SK-MEL-5 (cell line): ENCODE data around the gene RBM44. TPM values are rescaled to one million over a fixed set of nuclear protein-coding genes. Genes with fewer than 3 reads are reported as not detected.

Source experiments
- DNase-seq: peaks from one replicate; pipeline ENCODE4 v3.0.0-alpha.2; 2016; ENCODE audit warnings: low read depth, low spot score
- in situ Hi-C: cut with HindIII; loops from 2 replicates; pipeline ENCODE4 v1.10.0; 2016; ENCODE audit warnings: low sequenced_read_pairs, high pct_unique_total_duplicates, low pct_unique_long_range_greater_than_20kb
- small RNA-seq, 2 experiments: library from RNA; depleted of rRNA; stranded (forward); fragments of <200 nt; gene quantifications; one replicate each; pipeline ENCODE3, GENCODE V24; 2014
- total RNA-seq: library from RNA; depleted of rRNA; stranded (reverse); fragments of >200 nt; shearing (Covaris generic); gene quantifications from 2 replicates; pipeline ENCODE4 v1.2.3, GENCODE V29; 2014; rRNA removed

The RBM44 gene
- total RNA-seq, 1 experiment from 2014 or later, result 0.29 TPM

DNA sequence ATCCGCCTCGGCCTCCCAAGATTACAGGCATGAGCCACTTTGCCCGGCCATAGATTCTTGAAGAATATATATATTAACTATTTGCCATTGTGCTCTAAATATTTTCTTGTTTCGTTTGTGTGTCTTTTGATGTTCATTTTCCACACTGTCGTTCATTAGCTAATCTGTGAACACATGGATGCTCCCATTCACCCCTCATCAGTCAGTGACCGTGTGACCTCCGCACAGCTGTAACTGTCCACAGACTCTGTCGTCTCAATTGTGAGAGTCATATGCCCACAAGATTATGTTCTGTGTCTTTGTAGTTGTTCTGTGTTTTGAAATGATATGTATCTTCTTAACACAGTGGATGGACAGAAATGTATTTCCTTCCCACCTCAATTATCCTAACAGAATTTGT is 90.4 kb downstream of the RBM44 start:
- in situ Hi-C loops, result no loop called here
- DNase-seq, result no peak

GRCh38 chr2:237889811-237890210 is 91.2 kb downstream of the RBM44 start:
- in situ Hi-C loops, result no loop called here
- DNase-seq, result no peak

Small RNAs within 50 kb of the gene (small RNA-seq; reads per million reads assigned to genes)
- 0 to 0.02 reads per million in 2 experiments for gene RF00157

Other genes with a start within 250 kb of the RBM44 start
- gene PRLH, start 232.2 kb upstream of the RBM44 start, total RNA-seq, result not detected in 2 replicates
- 82.8 and 92.0 TPM in 2 replicates for gene RAB17, start 208.0 kb upstream of the RBM44 start, total RNA-seq
- 38.1 and 47.3 TPM in 2 replicates for gene LRRFIP1, start 171.2 kb upstream of the RBM44 start, total RNA-seq
- gene RAMP1, start 60.8 kb downstream of the RBM44 start, total RNA-seq, result 0.26 TPM in 1 of 2 replicates, not detected in the other
- 216 and 231 TPM in 2 replicates for gene UBE2F, start 168.2 kb downstream of the RBM44 start, total RNA-seq